Raji (cell line): ENCODE data around the gene TCEA3.

Experiments
- POLR2A ChIP-seq: IDR thresholded peaks from 2 replicates; pipeline ENCODE4 v1.6.1; 2011; ENCODE audit warnings: low read depth, low read length, control low read depth; ENCODE audit not compliant: insufficient read depth

TCEA3 gene

GRCh38 chr1:23344111-23344986 is 80.2 kb downstream of the TCEA3 start, which contains the start of gene HNRNPR:
Gene HNRNPR, minus strand, starts transcription at chr1:23344284. Its CDS starts 3,276 bp downstream, at chr1:23341008.
- TF ChIP-seq POLR2A: peak; percentile 95

GRCh38 chr1:23343221-23344110 is 81.1 kb downstream of the TCEA3 start:
- no peak for TF ChIP-seq POLR2A

- TF ChIP-seq POLR2A: no peak
Observed at GRCh38 chr1:23341931-23342692, 82.4 kb downstream of the TCEA3 start.

GRCh38 chr1:23339632-23340031 is 84.9 kb downstream of the TCEA3 start:
- no peak for TF ChIP-seq POLR2A

GRCh38 chr1:23337869-23338268 is 86.7 kb downstream of the TCEA3 start:
- TF ChIP-seq POLR2A: no peak

GRCh38 chr1:23331713-23332112 is 92.8 kb downstream of the TCEA3 start:
- TF ChIP-seq POLR2A: no peak
